ENCODE results near the gene COMP. TPM values are rescaled to one million over a fixed set of nuclear protein-coding genes. Genes with fewer than 3 reads are reported as not detected.

COMP gene
- polyA plus RNA-seq, 2 of the 4 experiments (the other 2 are of a cell fraction) = not detected

DNA sequence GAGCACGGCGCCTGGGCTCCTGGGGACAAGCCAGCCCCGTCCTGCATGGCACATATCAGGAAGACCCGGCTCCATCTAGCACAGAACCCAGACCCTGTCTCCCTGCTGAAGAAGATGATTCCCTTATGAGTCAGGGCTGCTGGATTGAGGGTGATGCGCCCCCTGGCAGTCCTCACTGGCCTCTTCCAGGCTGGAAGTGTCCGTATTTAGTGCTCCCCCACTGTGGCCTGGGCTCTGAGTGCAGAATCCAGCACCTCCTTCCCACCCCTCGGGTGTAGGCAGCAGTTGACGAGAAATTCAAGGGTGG lies 14.9 kb downstream of the COMP start:
- Histone ChIP-seq H3K27ac (peak overlapping the region; percentile 54 to 78; a peak in 4 of 6 replicates), H3K4me3 (no peak overlapping the region), H3K9me3 (no peaks in the 10 kb centered on the region), H3K4me2 (peak overlapping the region; percentile 26), H3K4me1 (peaks cover 13% of the 10 kb centered on the region)
- FAIRE-seq = no peak
- no peak for DNase-seq (ENCODE audit: low read depth in 1 of 2, low spot score in 1 of 2)
- CTCF ChIA-PET = interaction anchor here (0.8 to 1.8 kb wide), 3 partner anchors 17 to 183 kb away, joined by 3 to 6 read pairs (median 3); no protein-coding TSS in a partner anchor
- TF ChIP-seq ZSCAN20 (CRISPR knock-in tag; IDR thresholded peaks at IDR 0.05) (no peak), TFCP2L1 (CRISPR knock-in tag; IDR thresholded peaks at IDR 0.05) (no peak), RAD21 (conservative IDR thresholded peaks at IDR 0.05 in 1 of 2, IDR thresholded peaks at IDR 0.05 in 1 of 2) (0 out of 5 replicates have a peak, but pooled peaks of 1 of the 2 experiments have one; percentile 14), FOSL2 (IDR thresholded peaks at IDR 0.05) (no peak), FOSL2 (CRISPR knock-in tag; IDR thresholded peaks at IDR 0.05) (peak; percentile 4; the same call in 1 of the 2 replicates), SMC3 (IDR thresholded peaks at IDR 0.05) (peak; percentile 14; the same call in 1 of the 3 replicates)
- TF ChIP-seq, protein P1, sequence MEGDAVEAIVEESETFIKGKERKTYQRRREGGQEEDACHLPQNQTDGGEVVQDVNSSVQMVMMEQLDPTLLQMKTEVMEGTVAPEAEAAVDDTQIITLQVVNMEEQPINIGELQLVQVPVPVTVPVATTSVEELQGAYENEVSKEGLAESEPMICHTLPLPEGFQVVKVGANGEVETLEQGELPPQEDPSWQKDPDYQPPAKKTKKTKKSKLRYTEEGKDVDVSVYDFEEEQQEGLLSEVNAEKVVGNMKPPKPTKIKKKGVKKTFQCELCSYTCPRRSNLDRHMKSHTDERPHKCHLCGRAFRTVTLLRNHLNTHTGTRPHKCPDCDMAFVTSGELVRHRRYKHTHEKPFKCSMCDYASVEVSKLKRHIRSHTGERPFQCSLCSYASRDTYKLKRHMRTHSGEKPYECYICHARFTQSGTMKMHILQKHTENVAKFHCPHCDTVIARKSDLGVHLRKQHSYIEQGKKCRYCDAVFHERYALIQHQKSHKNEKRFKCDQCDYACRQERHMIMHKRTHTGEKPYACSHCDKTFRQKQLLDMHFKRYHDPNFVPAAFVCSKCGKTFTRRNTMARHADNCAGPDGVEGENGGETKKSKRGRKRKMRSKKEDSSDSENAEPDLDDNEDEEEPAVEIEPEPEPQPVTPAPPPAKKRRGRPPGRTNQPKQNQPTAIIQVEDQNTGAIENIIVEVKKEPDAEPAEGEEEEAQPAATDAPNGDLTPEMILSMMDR (IDR thresholded peaks at IDR 0.05) = 0 out of 3 replicates have a peak, but pooled peaks have one; percentile 17
- WGBS (ENCODE audit: missing lambda C conversion rate) = 39% methylated on average over 3 of the region's 8 CpGs
- ATAC-seq = peak; percentile 49 to 69; a peak in 5 of 6 replicates
- POLR2A ChIA-PET = no interaction called here

DNA sequence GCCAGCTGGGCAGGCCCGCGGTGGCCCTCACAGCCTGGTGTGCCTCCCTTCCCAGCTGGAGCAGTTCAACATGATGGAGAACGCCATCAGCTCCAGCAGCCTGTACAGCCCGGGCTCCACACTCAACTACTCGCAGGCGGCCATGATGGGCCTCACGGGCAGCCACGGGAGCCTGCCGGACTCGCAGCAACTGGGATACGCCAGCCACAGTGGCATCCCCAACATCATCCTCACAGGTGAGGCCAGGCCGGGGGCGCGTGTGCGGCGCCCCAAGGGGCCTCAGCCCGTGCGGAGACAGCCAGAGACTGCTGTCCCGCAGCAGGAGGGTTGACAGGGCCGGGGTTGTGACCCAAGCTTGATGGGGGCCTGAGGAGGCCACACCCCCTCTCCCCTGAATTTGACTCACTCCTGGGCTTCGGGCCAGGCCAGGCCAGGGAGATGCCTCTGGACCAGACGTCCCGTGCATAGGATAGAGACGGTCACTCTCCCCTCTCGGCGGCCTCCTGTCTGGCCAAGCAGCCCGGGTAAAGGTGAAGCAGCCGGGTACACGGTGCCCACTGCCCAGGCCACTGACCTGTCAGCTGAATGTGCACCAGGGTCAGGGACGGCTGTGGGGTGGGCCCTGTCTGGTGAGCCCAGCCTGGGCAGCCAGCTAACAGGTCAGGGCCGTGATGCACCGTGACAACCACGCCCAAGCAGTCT lies 15.4 kb downstream of the COMP start:
- peaks cover 13% of the 10 kb centered on the region for H3K4me1 ChIP-seq
- ChIA-PET CTCF (interaction anchor here (1.8 kb wide), 1 partner anchor 18 kb away, joined by 6 read pairs; no protein-coding TSS in a partner anchor), POLR2A (no interaction called here)
- no peaks in the 10 kb centered on the region for H3K9me3 ChIP-seq
- ATAC-seq (peak; percentile 38 to 49; a peak in 4 of 6 replicates), DNase-seq (ENCODE audit: low read depth in 1 of 2, low spot score in 1 of 2) (no peak), FAIRE-seq (no peak)
- WGBS (ENCODE audit: missing lambda C conversion rate) = 76% methylated on average over 15 of the region's 33 CpGs
- peak overlapping the region; percentile 26 for H3K4me2 ChIP-seq
- H3K27ac ChIP-seq = peak overlapping the region in 1 of 2 experiments; percentile 78; a peak in 4 of 6 replicates
- H3K4me3 ChIP-seq = no peak overlapping the region
- TF ChIP-seq CHD2 (IDR thresholded peaks at IDR 0.05; ENCODE audit: low read length, partially characterized antibody) (no peak), POLR2A (IDR thresholded peaks at IDR 0.05; ENCODE audit: low read length) (no peak), PHF8 (IDR thresholded peaks at IDR 0.05; ENCODE audit: borderline replicate concordance, low read depth) (no peak), BHLHE40 (IDR thresholded peaks at IDR 0.05; ENCODE audit: low read depth, low read length) (no peak), SREBF2 (IDR thresholded peaks at IDR 0.05) (no peak), CBX8 (IDR thresholded peaks at IDR 0.05) (no peak)
- TF ChIP-seq, protein P2, sequence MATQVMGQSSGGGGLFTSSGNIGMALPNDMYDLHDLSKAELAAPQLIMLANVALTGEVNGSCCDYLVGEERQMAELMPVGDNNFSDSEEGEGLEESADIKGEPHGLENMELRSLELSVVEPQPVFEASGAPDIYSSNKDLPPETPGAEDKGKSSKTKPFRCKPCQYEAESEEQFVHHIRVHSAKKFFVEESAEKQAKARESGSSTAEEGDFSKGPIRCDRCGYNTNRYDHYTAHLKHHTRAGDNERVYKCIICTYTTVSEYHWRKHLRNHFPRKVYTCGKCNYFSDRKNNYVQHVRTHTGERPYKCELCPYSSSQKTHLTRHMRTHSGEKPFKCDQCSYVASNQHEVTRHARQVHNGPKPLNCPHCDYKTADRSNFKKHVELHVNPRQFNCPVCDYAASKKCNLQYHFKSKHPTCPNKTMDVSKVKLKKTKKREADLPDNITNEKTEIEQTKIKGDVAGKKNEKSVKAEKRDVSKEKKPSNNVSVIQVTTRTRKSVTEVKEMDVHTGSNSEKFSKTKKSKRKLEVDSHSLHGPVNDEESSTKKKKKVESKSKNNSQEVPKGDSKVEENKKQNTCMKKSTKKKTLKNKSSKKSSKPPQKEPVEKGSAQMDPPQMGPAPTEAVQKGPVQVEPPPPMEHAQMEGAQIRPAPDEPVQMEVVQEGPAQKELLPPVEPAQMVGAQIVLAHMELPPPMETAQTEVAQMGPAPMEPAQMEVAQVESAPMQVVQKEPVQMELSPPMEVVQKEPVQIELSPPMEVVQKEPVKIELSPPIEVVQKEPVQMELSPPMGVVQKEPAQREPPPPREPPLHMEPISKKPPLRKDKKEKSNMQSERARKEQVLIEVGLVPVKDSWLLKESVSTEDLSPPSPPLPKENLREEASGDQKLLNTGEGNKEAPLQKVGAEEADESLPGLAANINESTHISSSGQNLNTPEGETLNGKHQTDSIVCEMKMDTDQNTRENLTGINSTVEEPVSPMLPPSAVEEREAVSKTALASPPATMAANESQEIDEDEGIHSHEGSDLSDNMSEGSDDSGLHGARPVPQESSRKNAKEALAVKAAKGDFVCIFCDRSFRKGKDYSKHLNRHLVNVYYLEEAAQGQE (IDR thresholded peaks at IDR 0.05) = no peak
- TF ChIP-seq, protein P3, sequence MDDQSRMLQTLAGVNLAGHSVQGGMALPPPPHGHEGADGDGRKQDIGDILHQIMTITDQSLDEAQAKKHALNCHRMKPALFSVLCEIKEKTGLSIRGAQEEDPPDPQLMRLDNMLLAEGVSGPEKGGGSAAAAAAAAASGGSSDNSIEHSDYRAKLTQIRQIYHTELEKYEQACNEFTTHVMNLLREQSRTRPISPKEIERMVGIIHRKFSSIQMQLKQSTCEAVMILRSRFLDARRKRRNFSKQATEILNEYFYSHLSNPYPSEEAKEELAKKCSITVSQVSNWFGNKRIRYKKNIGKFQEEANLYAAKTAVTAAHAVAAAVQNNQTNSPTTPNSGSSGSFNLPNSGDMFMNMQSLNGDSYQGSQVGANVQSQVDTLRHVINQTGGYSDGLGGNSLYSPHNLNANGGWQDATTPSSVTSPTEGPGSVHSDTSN (IDR thresholded peaks at IDR 0.05) = no peak
